Stimulated activated naive CD4-positive, alpha-beta T cell treated with Interleukin-2 at 50 U/mL for 16 hours (primary cell): ENCODE data around the gene MRPS23.

Experiments used
- DNase-seq: peaks from one replicate; lab custom pipeline; 2025; lab: John Stamatoyannopoulos, UW

The MRPS23 gene

DNA sequence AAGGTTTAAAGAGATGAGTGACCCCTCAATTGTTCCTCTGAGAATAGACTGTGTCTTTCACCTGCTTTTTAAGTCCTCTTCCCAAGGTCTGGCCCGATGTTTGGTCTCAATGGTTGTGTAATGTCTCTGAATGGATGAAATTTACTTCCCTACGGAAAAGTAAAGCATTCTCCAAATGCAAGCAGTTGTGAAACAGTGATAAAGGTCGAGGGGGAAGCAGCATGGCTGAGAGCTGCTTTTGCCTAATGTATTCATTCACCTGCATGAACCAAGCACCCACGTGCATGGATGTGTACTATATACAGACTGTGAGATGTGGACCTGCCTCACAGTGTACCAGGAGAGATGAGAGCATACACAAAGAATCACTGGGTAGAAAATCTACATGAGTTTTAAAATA is 11.4 kb downstream of the MRPS23 start:
- no peak for DNase-seq

DNA sequence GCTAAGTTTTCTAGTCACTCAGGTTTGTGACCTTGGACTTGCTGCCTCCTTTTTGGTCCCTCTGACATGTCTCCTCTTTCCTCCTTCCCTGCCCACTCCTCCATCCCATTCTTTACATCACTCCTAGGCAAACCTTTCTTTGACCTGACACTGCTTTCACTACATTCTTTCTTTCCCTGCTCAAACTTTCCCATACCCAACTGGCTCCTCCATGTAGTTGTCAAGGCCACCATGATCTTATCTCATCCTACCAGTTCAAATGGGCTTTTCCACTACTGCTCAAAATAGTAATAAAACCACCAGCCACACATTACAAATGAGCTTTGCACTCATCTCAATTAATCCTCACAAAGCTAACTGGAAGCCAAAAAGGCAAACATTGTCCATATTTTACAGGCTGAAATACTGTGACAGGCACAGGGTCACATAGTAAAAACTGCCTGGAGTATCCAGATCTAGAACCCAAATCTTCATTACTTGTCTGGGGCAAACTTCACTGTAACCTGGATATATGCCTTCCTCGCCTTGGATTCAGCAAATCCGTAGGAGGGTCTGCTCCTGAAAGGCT is 14.4 kb downstream of the MRPS23 start:
- DNase-seq = no peak

DNA sequence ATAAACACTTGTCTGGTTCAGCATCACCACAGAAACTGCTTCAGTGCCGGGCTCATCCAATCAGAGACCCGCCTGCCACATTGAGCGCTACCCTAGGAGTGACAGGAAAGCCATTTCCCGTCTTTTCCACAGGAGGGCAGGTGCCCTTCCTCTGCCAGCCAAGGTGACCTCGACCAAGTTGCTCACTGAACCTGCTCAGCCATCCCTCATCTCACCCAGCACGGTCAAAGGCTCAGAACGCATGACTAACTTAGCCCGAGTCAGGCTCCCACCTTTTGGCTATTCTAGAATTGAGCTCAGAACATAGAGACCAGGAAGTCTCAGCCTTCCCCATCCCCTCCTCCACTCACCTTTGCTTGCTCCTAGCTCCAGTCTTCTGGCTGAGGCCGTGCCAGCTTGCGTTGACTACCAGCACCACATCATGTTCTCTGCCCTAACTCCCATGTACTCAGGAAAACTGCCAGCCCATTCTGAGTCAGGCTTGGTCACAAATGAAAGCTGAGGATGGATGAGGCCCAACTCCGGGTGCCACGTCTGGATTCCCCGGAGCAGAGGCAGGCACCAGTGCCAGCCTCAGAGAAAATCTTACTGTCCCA is 15.6 kb downstream of the MRPS23 start:
- no peak for DNase-seq

DNA sequence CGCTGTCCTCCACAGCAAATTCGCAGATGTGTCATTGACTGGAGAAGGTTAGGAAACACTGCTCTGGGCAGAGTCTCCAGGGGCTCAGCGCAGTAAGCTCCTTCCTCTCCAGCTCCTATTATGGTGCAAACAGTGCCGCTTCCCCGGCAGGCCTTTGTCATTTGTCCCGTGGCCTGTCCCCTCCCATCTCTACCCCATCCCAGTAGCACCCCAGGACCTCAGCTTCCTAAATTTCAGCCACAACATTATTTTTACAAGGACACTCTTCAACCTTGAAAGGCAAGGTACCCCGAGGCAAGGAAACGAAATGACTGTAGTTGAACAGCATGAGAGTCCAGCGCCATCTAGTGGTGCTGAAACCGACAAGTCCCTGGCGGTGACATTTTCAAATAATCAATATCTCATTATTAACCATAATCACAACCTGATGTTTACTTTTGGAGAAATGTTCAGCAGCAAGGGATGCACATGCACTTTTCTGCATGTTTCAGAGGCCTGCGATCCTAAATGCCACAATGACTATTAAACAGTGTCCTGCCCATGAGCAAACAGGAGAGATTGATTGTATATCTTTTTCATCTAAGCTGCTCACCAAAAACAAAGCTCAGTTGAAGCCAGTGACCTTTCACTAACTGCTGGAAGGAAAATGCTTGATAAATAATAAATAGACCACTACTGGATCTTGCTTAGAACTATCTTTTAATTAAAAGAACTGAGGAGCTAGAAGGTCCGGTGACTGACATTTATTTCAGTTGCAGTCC is 16.5 kb downstream of the MRPS23 start:
- DNase-seq = peak; percentile 62

DNA sequence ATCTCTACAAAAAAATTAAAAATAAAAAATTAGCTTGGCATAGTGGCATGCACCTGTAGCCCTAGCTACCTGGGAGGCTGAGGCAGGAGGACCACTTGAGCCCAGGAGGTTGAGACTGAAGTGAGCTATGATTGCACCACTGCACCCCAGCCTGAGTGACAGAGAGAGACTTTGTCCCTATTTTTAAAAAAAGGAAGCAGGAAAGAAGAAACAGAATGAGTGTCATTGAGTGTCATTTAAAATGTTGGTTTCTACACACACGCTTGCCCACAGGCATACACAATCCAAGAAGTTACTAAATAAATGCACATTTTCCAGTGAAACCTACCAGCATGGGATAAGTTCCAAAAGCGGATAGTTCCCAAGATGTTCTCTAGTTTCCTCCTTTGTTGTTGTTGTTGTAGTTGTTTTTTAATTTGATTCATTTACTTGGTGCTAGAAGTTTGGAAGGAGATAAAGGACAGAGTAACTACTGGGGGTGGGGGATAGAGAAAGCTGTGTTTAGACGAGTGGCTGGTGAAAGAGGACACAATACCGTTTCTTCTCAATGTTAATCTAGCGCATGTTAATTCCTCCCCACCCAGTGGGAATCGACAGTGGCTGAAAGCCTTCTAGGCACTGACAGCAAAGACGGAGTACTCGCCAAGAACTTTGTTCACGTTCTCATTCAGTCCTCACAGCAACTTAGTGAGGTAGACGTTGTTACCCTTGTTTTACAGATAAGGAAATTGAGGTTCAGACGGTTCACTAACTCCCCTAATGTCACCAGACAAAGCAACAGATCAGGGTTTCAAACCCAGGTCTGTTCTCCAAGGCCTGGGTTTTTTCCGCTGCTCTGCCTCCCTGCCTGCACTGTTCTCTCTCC is 17.3 kb downstream of the MRPS23 start:
- DNase-seq = no peak

DNA sequence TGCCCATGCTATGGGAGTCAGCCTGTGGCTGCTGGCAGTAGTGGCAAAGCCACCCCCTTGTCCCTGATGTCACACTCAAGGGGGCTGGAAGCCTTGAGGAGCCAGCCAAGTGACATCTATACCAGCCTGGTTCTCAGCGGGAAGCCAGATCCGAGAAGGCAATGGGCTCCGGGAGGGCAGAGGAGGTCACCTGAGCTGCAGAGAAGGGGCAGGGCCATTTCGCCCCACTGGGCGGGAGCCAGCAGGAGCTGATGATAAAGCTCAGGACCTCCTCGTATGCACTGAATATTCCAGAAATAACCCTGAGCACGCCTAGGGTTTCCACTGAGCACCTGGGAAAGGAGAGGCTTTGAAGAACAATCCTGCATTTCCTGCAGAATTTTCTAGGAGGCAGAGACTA is 19.0 kb downstream of the MRPS23 start:
- DNase-seq = no peak

DNA sequence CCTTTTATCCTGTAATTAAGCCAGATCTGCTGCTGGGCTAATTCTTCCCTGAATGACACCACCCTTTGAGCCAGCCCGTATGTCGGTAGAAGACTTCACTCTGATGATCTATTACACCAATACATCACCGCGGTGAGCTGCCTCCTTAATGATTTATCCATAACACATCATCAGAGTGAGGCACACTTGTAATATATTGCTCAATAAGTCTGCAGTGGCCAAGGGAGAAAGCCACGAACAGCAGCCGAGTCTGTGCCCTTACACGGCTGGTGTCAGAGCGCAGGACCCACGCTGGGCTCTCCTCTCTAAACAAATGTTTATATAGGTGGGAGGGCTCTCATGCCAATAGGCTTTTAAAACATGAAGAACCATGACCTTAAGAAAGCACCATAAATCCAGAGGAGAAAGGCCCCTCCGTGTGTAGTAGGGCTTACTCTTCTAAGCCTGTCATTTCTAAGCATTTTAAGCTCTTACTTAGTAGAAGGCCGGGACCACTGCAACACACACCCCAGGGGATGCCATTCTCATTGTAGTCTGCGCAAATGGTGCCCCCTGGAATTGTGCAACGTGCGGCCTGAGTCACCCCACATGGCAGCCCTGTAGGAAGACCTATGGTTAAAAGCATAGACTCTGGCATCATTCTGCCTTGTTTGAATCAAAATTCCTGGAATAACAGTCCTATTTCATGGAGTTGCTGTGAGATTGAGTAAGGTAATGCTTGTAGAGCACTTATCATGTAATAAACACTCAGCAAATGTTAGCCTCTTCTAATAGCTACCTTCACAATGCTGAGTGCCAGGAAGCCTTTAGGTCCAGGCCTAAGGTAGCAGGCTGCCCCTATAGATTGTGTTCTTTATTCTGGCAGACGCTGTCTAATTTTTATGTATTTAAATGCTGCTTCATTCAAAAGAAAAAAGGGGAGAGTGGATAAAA is 26.1 kb downstream of the MRPS23 start:
- DNase-seq = no peak

DNA sequence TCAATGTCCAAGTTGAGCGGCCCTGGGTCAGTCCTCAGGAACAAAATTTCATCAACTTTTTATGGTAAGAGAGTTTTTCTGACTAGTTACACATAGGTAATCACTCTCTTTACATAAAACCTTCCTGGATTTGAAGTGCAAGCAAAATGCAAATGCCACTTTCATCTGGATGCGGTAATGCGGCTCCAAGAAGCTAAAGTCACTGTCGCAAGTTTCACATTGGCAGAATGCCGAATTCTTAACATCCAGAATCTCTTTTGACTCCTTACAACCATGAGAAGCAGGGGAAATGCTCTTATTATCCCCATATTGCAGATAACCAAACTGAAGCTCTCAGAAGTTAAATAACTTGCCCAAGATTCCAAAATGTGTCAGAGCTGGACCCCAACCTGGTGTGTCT is 30.0 kb downstream of the MRPS23 start:
- no peak for DNase-seq

DNA sequence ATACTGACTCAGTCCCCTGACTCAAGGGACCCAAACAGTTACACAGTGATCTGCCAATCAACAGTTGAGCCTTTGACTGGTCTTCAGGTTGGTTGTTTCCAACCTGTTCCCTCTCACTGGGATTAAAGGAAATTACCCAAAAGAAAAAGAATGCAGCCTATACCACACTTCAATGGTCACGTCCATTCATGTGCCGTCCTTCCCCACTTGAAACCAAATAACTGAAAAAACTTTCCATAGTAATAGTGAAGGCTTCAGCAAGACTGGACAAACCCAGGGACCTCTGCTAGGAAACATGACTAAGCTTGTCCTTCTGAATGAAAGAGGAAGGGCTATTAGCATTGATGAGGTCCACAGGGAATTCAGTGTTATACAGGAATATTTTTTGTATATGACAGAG is 30.6 kb downstream of the MRPS23 start:
- no peak for DNase-seq

DNA sequence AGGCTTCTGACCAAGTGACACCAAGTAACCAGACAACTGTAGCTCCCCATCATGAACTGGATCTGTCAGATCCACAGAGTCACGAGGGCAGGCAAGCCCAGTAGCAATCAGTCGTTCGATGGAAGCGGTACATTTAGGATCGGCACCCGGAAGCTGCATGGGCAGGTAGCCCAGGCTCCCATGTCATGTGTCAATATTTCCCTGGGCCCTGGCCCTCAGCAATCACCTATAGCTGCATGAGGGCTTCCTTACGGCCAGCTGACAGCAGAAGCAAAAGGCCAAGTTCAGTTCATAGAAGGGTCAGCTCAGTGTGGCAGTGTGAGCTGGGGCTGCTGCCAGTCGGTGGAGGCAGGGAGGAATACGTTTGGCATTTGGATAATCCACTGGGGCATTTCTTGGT is 31.8 kb downstream of the MRPS23 start:
- no peak for DNase-seq

DNA sequence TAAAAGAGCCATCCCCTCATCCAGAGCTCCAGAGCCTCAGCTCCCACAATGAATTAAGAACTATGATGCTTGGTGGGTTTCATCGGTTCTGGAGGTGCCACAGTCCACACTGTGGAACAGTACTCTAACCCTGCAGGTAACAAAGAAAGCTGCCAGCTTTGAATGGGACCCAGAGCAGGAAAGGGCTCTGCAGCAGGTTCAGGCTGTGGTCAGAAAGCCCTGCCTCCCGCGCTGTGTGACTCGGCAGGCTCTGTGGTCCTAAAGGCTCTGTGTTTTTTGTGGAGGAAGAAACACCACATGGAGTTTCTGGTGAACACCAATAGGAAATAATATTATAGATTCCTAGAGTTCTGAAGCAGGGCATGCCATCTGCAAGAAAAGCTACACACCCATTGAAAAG is 32.5 kb downstream of the MRPS23 start:
- no peak for DNase-seq

DNA sequence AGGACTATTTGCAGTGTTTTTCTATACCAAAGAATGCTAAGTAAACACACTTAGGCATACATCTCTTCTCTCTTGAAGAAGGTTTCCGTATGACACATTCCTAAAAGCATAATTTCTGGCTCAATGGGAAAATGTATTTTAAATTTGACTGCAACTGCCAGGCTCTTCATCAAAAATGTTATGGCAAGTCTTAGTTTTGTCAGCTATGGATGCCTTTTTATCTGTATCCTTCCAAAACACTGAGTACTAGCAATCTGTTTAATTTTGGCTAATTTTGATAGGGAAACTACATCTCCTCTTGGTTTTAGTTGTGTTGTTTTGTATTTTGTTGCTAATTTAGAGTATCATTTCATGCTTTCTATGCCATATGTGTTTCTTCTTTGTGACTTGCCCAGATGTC is 35.4 kb downstream of the MRPS23 start:
- DNase-seq = no peak

DNA sequence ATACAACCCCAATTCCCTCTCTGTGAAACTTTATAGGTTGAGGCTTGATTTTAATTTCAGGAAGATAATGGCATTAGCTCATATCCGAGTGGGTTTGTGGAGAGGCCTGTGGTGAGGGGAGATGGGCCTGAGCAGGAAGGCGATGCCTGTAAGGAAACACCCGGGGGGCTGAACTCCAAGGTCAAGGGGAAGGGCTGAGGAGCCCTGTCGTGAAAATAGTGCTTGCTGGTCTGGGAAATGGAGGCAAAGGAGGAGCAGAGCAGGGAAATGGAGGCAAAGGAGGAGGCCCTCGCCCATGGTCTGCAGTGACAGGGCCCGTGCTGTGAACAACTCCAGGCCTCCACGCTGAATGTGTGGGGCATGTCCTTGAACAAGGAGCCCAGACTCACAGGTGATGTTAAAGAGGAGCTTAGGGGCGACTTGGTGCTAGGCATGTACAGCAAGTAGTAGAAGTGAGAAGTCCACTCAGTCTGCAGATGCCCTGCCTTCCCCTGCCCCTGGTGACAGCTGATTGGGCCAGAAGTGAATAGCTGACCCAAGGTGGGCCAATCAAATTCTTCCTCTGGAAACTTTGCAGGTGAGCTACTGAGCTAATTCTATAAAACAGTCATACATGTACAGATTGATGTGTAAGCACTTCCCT is 38.1 kb downstream of the MRPS23 start:
- DNase-seq = no peak

DNA sequence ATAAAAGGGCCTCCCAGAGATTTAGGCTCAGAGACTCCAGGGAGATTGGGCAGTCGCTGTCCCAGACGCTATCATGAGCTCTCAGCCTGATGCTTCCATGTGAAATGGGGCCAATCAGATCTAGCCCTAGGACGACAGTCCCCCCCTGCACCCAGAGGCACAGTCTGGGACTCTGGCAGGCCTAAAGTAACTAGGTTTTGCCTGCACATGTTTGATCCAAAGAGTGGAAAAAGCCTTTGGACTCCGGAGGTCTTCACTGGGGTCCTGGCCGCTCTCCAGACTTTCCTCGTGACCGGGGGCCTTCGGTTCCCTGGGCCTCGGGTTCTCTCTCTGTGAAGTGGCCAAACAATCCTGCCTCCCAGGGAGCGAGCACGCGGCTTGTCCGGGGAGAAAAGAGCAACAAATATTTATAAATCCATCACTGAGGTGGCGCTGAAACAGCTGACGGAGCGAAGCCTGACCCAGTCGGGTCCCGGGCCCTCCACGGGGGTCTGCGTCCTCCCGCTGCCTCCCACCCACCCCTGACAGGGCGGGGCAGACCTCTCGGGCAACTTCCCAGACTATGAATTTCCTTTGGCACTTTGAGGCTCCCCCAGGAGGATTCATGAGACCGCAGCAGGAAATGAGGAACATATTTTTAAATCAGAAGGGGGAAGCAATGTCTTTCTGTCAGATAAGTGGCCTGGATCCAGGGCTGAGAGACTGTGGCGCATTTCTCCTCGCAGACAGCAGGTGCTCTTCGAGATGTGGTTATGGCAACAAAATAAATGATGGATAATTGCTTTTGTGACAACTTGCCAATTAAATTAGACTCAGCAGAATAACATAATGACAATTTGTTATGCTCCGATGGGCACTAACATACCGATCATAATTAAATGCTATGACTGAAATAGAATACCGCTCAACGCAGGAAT is 38.9 kb downstream of the MRPS23 start:
- no peak for DNase-seq

DNA sequence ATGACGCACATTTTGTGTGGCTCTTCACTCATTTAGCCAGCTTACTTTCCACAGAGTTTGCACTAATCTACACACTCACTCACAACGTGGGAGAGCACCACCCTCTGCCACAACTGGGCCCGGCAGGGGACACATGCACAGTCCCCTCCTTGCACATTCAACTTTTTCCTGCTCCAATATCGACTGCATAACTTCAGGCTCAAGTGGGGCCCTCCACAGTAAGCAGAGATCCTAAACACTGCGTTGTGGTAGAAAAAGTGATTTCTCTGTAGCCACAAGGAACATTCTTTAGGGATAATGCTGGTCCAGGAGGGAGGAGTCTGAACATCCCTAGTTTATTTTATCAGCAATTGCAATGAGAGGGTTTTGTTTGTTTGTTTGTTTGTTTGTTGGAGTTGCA is 40.0 kb downstream of the MRPS23 start:
- no peak for DNase-seq

DNA sequence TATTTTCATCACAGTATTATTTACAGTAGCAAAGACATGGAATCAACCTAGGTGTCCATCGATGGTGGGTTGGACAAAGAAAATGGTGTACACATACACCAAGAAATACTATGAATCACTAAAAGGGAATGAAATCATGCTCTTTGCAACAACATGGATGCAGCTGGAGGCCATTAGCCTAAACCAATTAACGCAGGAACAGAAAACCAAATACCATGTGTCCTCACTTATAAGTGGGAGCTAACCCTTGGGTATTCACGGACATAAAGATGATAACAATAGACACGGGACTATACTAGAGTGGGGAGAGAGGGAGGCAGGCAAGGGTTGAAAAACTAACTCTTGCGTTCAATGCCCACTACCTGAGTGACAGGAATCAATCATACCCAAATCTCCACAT is 41.0 kb downstream of the MRPS23 start:
- no peak for DNase-seq

DNA sequence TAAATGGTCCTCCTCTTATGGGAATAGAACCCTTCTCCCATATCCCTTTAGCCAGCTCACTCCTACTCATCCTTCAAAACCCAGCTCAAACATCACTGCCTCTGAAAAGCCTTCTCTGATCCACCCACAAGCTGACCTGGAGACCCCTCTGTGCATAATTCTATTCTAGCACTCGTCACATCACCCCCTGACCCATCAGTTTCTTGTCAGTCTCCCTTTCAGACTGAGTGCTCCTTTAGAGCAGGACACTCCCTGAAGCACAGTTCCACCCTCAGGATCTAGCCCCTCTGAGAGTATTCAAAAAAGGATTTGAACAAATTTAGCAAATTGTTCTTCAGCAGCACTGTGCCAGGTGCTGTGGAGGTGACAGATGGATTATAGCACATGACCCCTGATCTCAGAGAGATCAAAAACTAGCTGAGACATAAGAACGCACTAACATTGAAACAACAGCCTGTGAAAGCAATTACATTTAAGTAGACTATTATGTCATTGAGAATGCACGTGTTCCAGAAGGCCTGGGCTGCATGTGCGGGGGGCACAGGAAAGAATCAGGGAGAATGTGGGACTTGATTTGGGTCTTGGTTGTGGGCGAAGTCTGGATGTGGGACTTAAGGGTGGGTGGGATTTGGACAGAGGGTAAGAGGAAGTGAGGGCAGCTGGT is 43.5 kb downstream of the MRPS23 start:
- no peak for DNase-seq

DNA sequence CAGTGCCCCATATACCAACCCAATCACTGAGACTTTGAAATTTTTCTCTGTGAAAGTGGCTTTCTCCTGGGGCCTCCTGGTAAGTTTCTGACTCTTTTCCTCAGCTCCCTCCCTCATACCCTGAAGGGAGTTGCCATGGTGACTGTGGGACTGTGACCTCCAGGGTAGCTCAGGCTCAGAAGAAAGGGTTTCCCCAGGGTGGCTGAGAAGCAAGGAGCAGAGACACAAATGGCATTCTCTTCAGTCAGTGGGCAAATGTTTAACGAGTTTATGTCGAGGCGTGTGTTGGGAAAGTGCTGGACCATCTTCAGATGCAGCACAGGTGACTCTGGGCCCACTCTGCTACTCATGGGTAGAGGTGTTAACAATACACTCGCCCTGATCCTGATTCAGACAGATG is 46.8 kb downstream of the MRPS23 start:
- DNase-seq = no peak

DNA sequence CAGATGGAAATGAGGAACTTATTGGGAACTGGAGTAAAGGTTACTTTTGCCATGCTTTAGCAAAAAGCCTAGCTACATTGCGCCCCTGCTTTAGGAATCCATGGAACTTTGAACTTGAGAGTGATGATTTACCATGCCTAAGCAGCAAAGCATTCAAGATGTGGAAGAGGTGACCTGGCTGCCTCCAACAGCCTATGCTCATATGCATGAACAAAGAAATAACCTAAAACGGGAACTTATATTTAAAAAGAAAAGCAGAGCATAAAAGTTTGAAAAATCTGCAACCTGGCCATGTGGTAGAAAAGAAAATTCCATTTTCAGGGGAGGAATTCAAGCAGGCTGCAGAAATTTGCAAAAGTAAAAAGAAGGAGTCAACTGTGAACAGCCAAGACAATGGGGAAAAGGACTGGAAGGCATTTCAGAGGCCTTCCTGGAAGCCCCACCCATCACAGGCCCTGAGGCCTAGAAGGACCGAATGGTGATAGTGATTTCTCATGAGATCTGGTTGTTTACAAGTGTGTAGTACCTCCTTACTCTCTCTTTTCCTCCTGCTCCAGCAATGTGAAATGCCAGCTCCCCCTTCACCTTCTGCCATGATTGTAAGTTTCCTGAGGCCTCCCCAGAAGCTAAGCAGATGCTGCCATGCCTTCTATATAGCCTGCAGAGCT is 48.7 kb downstream of the MRPS23 start:
- DNase-seq = no peak
